Breast epithelium (tissue), 4 donors: Measurements from ENCODE around the gene RARG. TPM values are rescaled to one million over a fixed set of nuclear protein-coding genes. Genes with fewer than 3 reads are reported as not detected.

Experiments
- DNase-seq, 2 donors: peaks; one replicate each; pipeline ENCODE4 v3.0.0-alpha.2; 2019; ENCODE audit warnings: low spot score in 2 of 2
- H3K27ac ChIP-seq, 2 donors: fragments of 200-600 bp; sonication (generic) in 1 of 2; one replicate each; pipeline ENCODE4 v1.5.1; 2016 to 2019; ENCODE audit warnings: mild to moderate bottlenecking in 1 of 2
- H3K27me3 ChIP-seq, 2 donors: fragments of 200-600 bp; sonication (generic) in 1 of 2; one replicate each; pipeline versions ENCODE4 v1.5.1 to v1.6.0; 2017 to 2019; ENCODE audit warnings: control low read depth in 1 of 2, mild to moderate bottlenecking in 1 of 2
- H3K36me3 ChIP-seq: fragments of 200-600 bp; one replicate; pipeline ENCODE4 v1.5.1; 2019
- H3K4me1 ChIP-seq, 2 donors: fragments of 200-600 bp; sonication (generic); one replicate each; pipeline ENCODE4 v1.5.1; 2016 to 2019; ENCODE audit warnings: control low read depth in 1 of 2
- H3K4me3 ChIP-seq, 3 donors: fragments of 200-600 bp; sonication (generic); 1 replicate in 2 of 3; 2 replicates in 1 of 3; pipeline ENCODE4 v1.5.1; 2016 to 2019; ENCODE audit warnings: mild to moderate bottlenecking in 3 of 3, moderate library complexity in 2 of 3
- H3K9me3 ChIP-seq, 2 donors: fragments of 200-600 bp; sonication (generic) in 1 of 2; one replicate each; pipeline ENCODE4 v1.5.1; 2016 to 2019; ENCODE audit warnings: control low read depth in 1 of 2
- CTCF ChIP-seq, 3 donors: fragments of 450-650 bp; IDR thresholded peaks; one replicate each; pipeline ENCODE4 v1.5.1; 2016 to 2017; ENCODE audit warnings: antibody characterized with exemption in 3 of 3, mild to moderate bottlenecking in 3 of 3, moderate library complexity in 3 of 3
- POLR2A ChIP-seq: fragments of 450-650 bp; IDR thresholded peaks from one replicate; pipeline ENCODE4 v1.6.1; 2016; ENCODE audit warnings: antibody characterized with exemption, mild to moderate bottlenecking, moderate library complexity
- POLR2AphosphoS5 ChIP-seq, 3 donors: sonication (generic); formaldehyde crosslinking; IDR thresholded peaks; one replicate each; pipeline ENCODE4 v1.6.1; 2017; ENCODE audit warnings: antibody characterized with exemption in 3 of 3
- intact Hi-C: fragments of 100-400 bp; cut with DNase I; formaldehyde crosslinking; loops from one replicate; pipeline ENCODE4 v1.15.1; 2023; ENCODE audit warnings: low total_unique reads
- total RNA-seq, 3 donors: library from RNA; depleted of rRNA; stranded (reverse); fragments of >200 nt; gene quantifications; one replicate each; pipeline ENCODE4 v1.1.0, GENCODE V29; 2016

Gene RARG
- total RNA-seq, 3 donors from 2014 or later = 12.2 to 39.8 (median 23.3) TPM

- TF ChIP-seq POLR2AphosphoS5 (IDR thresholded peaks at IDR 0.05) (no peak), POLR2A (no peak)
These were observed 40.7 kb downstream of the RARG start for GRCh38 chr12:53191096-53191884.

GRCh38 chr12:53190108-53190729, 41.8 kb downstream of the RARG start:
- Histone ChIP-seq H3K27ac (peak overlapping the region; percentile 52 to 60), H3K27me3 (no peaks in the 10 kb centered on the region), H3K36me3 (peaks cover 11% of the 10 kb centered on the region), H3K4me3 (no peak overlapping the region), H3K4me1 (no peaks in the 10 kb centered on the region), H3K9me3 (no peaks in the 10 kb centered on the region)
- peak in 1 of 2 donors; percentile 64 for DNase-seq
- TF ChIP-seq POLR2A = no peak
- peak; percentile 46 to 73 (median 54) for TF ChIP-seq CTCF (IDR thresholded peaks at IDR 0.05)
- peak in 1 of 3 donors; percentile 19 for TF ChIP-seq POLR2AphosphoS5 (IDR thresholded peaks at IDR 0.05)
- intact Hi-C loops = no loop called here

More at GRCh38 chr12:53191096-53191884, 40.7 kb downstream of the RARG start:
- peaks cover 11% of the 10 kb centered on the region for H3K36me3 ChIP-seq
- H3K27me3 ChIP-seq = no peaks in the 10 kb centered on the region
- no peak overlapping the region for H3K27ac ChIP-seq
- H3K9me3 ChIP-seq = no peaks in the 10 kb centered on the region
- H3K4me1 ChIP-seq = no peaks in the 10 kb centered on the region
- intact Hi-C loops = no loop called here
- peak in 1 of 2 donors; percentile 27 for DNase-seq
- H3K4me3 ChIP-seq = no peak overlapping the region

GRCh38 chr12:53187145-53187899, 44.7 kb downstream of the RARG start:
- no peaks in the 10 kb centered on the region for H3K9me3 ChIP-seq
- peaks cover 11% of the 10 kb centered on the region for H3K36me3 ChIP-seq
- H3K27me3 ChIP-seq = no peaks in the 10 kb centered on the region
- no peak overlapping the region for H3K27ac ChIP-seq
- TF ChIP-seq CTCF (IDR thresholded peaks at IDR 0.05) (no peak), POLR2AphosphoS5 (IDR thresholded peaks at IDR 0.05) (no peak), POLR2A (no peak)
- peaks cover 5 to 9% of the 10 kb centered on the region in 2 donors for H3K4me1 ChIP-seq
- intact Hi-C loops = no loop called here
- H3K4me3 ChIP-seq = no peak overlapping the region
- peak in 1 of 2 donors; percentile 9 for DNase-seq

DNA sequence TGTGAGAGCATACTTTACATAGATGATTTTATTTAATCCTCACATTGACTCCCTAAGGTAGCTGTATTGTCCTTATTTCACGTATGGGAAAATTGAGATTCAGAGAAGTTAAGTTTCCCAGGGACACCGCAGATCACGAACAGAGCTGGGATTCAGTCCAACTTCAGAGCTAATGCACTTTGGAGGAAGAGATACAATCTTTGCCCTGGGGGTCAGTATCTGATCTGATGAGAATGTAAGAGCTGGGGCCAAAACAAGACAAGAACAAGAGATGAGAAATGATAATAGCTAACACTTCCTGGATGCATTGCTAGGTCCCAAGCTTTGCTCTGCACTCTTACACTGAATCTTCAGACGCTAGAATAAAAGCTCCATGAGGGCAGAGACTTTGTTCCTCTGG, 45.3 kb downstream of the RARG start:
- peaks cover 11% of the 10 kb centered on the region for H3K36me3 ChIP-seq

More for the DNA sequence above, 45.3 kb downstream of the RARG start:
- no peak overlapping the region for H3K27ac ChIP-seq
- H3K27me3 ChIP-seq = no peaks in the 10 kb centered on the region
- H3K9me3 ChIP-seq = no peaks in the 10 kb centered on the region
- intact Hi-C loops = no loop called here
- no peak for TF ChIP-seq POLR2A
- no peak for TF ChIP-seq POLR2AphosphoS5 (IDR thresholded peaks at IDR 0.05)
- no peak for TF ChIP-seq CTCF (IDR thresholded peaks at IDR 0.05)
- H3K4me3 ChIP-seq = no peak overlapping the region
- DNase-seq = no peak
- H3K4me1 ChIP-seq = peaks cover 5 to 15% of the 10 kb centered on the region in 2 donors
